HepG2 (cell line): ENCODE data around the gene GTF3C5.

ENCODE experiments used
- ARID3A ChIP-seq: IDR thresholded peaks from 2 replicates; pipeline ENCODE4 v1.6.1; 2012; ENCODE audit warnings: low read depth, low read length, improper control_type of control experiment
- CTCF ChIP-seq: sonication (generic); formaldehyde crosslinking; IDR thresholded peaks from 2 replicates; pipeline ENCODE4 v1.5.0; 2020; ENCODE audit warnings: mild to moderate bottlenecking, missing genetic modification reagents, moderate library complexity
- EZH2 ChIP-seq: conservative IDR thresholded peaks from 2 replicates; pipeline ENCODE4 v1.6.1; 2012; ENCODE audit warnings: mild to moderate bottlenecking, low read depth, low read length, moderate library complexity
- FOXO4 ChIP-seq: sonication (generic); formaldehyde crosslinking; conservative IDR thresholded peaks from 2 replicates; pipeline ENCODE4 v1.8.1; 2023; ENCODE audit warnings: missing genetic modification reagents
- KAT8 ChIP-seq: IDR thresholded peaks from 2 replicates; pipeline ENCODE4 v1.6.1; 2016; ENCODE audit warnings: missing genetic modification reagents, missing compliant biosample characterization
- KDM5B ChIP-seq: sonication (generic); formaldehyde crosslinking; IDR thresholded peaks from 2 replicates; pipeline ENCODE4 v1.4.0; 2020; ENCODE audit warnings: missing genetic modification reagents, mild to moderate bottlenecking, borderline replicate concordance
- SMAD1 ChIP-seq: sonication (generic); formaldehyde crosslinking; IDR thresholded peaks from 2 replicates; pipeline ENCODE4 v1.4.0; 2020; ENCODE audit warnings: missing genetic modification reagents, low read depth, mild to moderate bottlenecking, borderline replicate concordance
- ZNF121 ChIP-seq: sonication (generic); formaldehyde crosslinking; IDR thresholded peaks from 2 replicates; pipeline ENCODE4 v1.5.0; 2020; ENCODE audit warnings: mild to moderate bottlenecking, missing genetic modification reagents
- ZNF513 ChIP-seq: sonication (generic); formaldehyde crosslinking; conservative IDR thresholded peaks from 2 replicates; pipeline ENCODE4 v1.5.0; 2020; ENCODE audit warnings: missing genetic modification reagents
- ZNF639 ChIP-seq: conservative IDR thresholded peaks from 2 replicates; pipeline ENCODE4 v1.6.1; 2018; ENCODE audit warnings: missing genetic modification reagents
- ZNF761 ChIP-seq: sonication (generic); formaldehyde crosslinking; conservative IDR thresholded peaks from 2 replicates; pipeline ENCODE4 v1.4.0; 2020; ENCODE audit warnings: mild to moderate bottlenecking, missing genetic modification reagents

GRCh38 chr9:133099726-133100505 lies 69.1 kb downstream of the GTF3C5 start:
- TF ChIP-seq ARID3A (no peak), ZNF121 (CRISPR knock-in tag) (no peak), FOXO4 (no peak), KDM5B (CRISPR knock-in tag) (no peak), ZNF513 (CRISPR knock-in tag) (no peak), SMAD1 (CRISPR knock-in tag) (no peak), EZH2 (no peak), ZNF761 (CRISPR knock-in tag) (no peak), ZNF639 (no peak), CTCF (CRISPR knock-in tag) (no peak), KAT8 (no peak)
